Vagina (tissue), 2 donors: ENCODE results near the gene FCAR. TPM values are rescaled to one million over a fixed set of nuclear protein-coding genes. Genes with fewer than 3 reads are reported as not detected.
"Not testable (repeated sequence)": the region's sequence is repeated elsewhere in the genome, so short reads cannot be mapped to it uniquely, and the experiment has no call there.

Experiments used
- DNase-seq, 2 donors: peaks; one replicate each; pipeline ENCODE4 v3.0.0-alpha.2; 2017; ENCODE audit errors: extremely low spot score in 2 of 2
- H3K27ac ChIP-seq: fragments of 200-600 bp; sonication (generic); one replicate; pipeline ENCODE4 v1.5.1; 2019
- H3K27me3 ChIP-seq: fragments of 200-600 bp; sonication (generic); one replicate; pipeline ENCODE4 v1.5.1; 2019
- H3K36me3 ChIP-seq, 2 donors: fragments of 200-600 bp; sonication (generic); one replicate each; pipeline ENCODE4 v1.5.1; 2017 to 2019
- H3K4me1 ChIP-seq: fragments of 200-600 bp; sonication (generic); one replicate; pipeline ENCODE4 v1.5.1; 2019
- H3K4me3 ChIP-seq, 2 donors: fragments of 200-600 bp; sonication (generic); 1 replicate in 1 of 2; 2 replicates in 1 of 2; pipeline ENCODE4 v1.5.1; 2016 to 2019
- H3K9me3 ChIP-seq: fragments of 200-600 bp; sonication (generic); one replicate; pipeline ENCODE4 v1.5.1; 2019
- POLR2A ChIP-seq, 2 donors: fragments of 450-650 bp; IDR thresholded peaks; one replicate each; pipeline ENCODE4 v1.6.1; 2017; ENCODE audit warnings: antibody characterized with exemption in 2 of 2, mild to moderate bottlenecking in 2 of 2, moderate library complexity in 2 of 2
- POLR2AphosphoS5 ChIP-seq, 2 donors: sonication (generic); formaldehyde crosslinking; IDR thresholded peaks; one replicate each; pipeline ENCODE4 v1.9.0; 2017; ENCODE audit warnings: antibody characterized with exemption in 2 of 2, mild to moderate bottlenecking in 2 of 2, low read depth in 1 of 2; ENCODE audit not compliant: insufficient read depth in 1 of 2
- intact Hi-C: fragments of 100-400 bp; cut with DNase I; formaldehyde crosslinking; loops from one replicate; pipeline ENCODE4 v1.15.1; 2023
- total RNA-seq: library from RNA; depleted of rRNA; stranded (reverse); fragments of >200 nt; gene quantifications from one replicate; pipeline ENCODE4 v1.2.3, GENCODE V29; 2016
- TF ChIP-seq, protein P1 (sequence below), 3 experiments: fragments of 450-650 bp in 2 of 3; fragments of 200-600 bp in 1 of 3; sonication (generic) in 1 of 3; IDR thresholded peaks; one replicate each; pipeline ENCODE4 v1.5.1; 2017 to 2019; ENCODE audit warnings: antibody characterized with exemption in 3 of 3, mild to moderate bottlenecking in 2 of 3, moderate library complexity in 2 of 3

FCAR gene
- total RNA-seq, 1 donor from 2014 or later = 2.2 TPM

DNA sequence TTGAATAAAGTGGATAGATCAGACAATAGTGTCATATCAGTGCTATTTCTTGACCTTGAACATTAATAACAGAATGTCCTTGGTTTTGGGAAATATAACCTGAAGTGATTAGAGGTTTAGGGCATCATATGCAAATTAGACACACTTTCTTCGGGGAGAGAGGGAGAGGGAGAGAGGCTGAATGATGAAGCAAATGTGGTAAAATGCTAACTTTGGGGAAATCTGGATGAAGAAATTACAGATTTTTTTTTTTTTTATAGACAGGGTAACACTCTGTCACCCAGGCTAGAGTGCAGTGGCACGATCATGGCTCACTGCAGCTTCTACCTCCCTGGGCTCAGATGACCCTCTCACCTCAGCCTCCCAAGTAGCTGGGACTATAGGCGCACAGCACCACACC, 28.0 kb downstream of the FCAR start:
- H3K27ac ChIP-seq = no peak overlapping the region
- intact Hi-C loops = no loop called here
- no peaks in the 10 kb centered on the region for H3K4me1 ChIP-seq
- H3K4me3 ChIP-seq = no peak overlapping the region
- H3K36me3 ChIP-seq = no peaks in the 10 kb centered on the region
- no peak for DNase-seq
- no peaks in the 10 kb centered on the region for H3K27me3 ChIP-seq
- H3K9me3 ChIP-seq = no peaks in the 10 kb centered on the region
- TF ChIP-seq, protein P1, sequence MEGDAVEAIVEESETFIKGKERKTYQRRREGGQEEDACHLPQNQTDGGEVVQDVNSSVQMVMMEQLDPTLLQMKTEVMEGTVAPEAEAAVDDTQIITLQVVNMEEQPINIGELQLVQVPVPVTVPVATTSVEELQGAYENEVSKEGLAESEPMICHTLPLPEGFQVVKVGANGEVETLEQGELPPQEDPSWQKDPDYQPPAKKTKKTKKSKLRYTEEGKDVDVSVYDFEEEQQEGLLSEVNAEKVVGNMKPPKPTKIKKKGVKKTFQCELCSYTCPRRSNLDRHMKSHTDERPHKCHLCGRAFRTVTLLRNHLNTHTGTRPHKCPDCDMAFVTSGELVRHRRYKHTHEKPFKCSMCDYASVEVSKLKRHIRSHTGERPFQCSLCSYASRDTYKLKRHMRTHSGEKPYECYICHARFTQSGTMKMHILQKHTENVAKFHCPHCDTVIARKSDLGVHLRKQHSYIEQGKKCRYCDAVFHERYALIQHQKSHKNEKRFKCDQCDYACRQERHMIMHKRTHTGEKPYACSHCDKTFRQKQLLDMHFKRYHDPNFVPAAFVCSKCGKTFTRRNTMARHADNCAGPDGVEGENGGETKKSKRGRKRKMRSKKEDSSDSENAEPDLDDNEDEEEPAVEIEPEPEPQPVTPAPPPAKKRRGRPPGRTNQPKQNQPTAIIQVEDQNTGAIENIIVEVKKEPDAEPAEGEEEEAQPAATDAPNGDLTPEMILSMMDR (IDR thresholded peaks at IDR 0.05) = no peak
- TF ChIP-seq POLR2AphosphoS5 (IDR thresholded peaks at IDR 0.05; ENCODE audit: insufficient read depth in 1 of 2, low read depth in 1 of 2) (no peak), POLR2A (IDR thresholded peaks at IDR 0.05) (no peak)

DNA sequence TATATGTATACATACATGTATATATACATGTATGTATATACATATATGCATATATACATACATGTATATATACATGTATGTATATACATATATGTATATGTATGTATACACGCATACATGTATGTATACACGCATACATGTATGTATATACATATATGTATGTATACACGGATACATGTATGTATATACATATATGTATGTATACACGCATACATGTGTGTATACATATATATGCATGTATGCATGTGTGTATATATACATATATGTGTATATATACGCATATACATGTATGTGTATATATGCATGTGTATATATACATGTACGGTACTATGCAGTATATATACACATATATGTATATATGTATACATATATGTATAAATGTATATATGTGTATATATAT, 29.3 kb downstream of the FCAR start:
- Histone ChIP-seq H3K27ac (no peak overlapping the region), H3K9me3 (no peaks in the 10 kb centered on the region), H3K27me3 (no peaks in the 10 kb centered on the region), H3K4me1 (no peaks in the 10 kb centered on the region), H3K36me3 (no peaks in the 10 kb centered on the region), H3K4me3 (no peak overlapping the region)
- TF ChIP-seq POLR2A (IDR thresholded peaks at IDR 0.05) = no peak
- TF ChIP-seq, protein P1 (IDR thresholded peaks at IDR 0.05) = no peak
- TF ChIP-seq POLR2AphosphoS5 (IDR thresholded peaks at IDR 0.05; ENCODE audit: insufficient read depth in 1 of 2, low read depth in 1 of 2) = no peak
- DNase-seq = no peak
- intact Hi-C loops = no loop called here

DNA sequence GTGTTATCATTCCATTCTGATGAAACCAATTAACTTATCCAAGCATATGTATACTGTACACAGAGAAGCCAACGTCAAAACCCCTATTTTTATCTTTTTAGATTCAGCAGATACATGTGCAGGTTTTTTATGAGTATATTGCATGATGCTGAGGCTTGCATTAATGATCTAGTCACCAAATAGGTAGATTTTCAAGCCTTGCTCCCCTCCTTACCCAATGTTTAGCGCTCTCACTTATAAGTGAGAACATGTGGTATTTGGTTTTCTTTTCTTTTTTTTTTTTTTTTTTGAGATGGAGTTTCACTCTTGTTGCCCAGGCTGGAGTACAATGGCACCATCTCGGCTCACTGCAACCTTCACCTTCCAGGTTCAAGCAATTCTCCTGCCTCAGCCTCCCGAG, 30.2 kb downstream of the FCAR start:
- DNase-seq, H3K27me3 ChIP-seq, H3K9me3 ChIP-seq, H3K27ac ChIP-seq, H3K4me3 ChIP-seq, H3K36me3 ChIP-seq, H3K4me1 ChIP-seq, intact Hi-C loops: not testable (repeated sequence)

DNA sequence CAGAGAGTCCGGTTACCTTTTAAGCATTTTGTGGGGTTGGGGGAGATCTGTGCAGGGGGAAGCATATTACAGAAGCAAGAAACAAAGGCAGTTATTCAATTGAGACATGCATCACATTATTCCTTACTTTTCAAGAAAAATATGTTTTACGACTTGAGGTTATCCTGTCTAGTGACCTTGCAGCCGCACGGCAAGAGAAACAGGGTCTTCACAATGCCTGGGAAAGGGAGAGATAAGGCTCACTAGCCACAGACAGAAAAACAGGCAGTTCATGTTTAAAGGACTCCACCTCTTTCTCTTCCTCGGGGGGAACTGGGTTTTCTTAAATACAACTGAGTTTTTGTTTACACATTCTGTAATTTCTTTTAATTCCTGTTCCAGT, 31.4 kb downstream of the FCAR start:
- no peaks in the 10 kb centered on the region for H3K4me1 ChIP-seq
- H3K27me3 ChIP-seq = no peaks in the 10 kb centered on the region
- no peak for TF ChIP-seq POLR2AphosphoS5 (IDR thresholded peaks at IDR 0.05; ENCODE audit: insufficient read depth in 1 of 2, low read depth in 1 of 2)
- TF ChIP-seq, protein P1 (IDR thresholded peaks at IDR 0.05) = no peak
- TF ChIP-seq POLR2A (IDR thresholded peaks at IDR 0.05) = no peak
- H3K4me3 ChIP-seq = no peak overlapping the region
- no peak overlapping the region for H3K27ac ChIP-seq
- intact Hi-C loops = no loop called here
- no peaks in the 10 kb centered on the region for H3K36me3 ChIP-seq
- no peaks in the 10 kb centered on the region for H3K9me3 ChIP-seq
- no peak for DNase-seq

DNA sequence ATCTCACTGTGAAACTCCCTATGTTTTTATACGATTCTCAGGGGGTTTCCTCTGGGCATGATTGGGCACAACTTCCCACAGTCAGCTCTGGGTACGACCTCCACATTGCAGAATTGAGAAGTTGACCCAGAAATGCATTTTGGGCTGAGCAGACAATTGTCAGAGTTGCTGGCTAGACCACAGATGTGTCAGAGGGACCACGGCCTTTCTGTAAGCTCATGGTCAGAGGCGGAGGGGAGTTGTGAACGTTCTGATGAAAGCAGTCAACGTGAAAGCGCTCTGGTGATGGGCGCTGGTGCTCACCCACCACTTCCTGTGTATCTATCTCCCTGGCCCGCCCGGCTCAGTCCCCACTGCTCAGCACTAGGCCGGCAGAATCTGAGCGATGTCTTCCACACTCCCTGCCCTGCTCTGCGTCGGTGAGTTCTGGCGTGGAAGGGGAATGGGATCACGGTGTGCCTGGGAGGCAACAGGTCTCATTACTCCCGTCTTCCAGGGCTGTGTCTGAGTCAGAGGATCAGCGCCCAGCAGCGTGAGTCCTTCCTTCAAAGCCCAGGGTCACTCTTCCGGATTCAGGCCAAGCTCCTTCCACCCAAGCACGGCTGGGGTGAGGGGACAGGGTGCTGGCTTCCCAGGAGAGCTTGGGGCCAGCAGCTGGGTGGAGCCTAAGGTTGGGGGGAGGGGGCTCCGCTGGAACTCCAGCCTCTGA, 31.9 kb downstream of the FCAR start, which contains the start of gene NCR1:
Gene NCR1 (plus strand): TSS at position 346 of the 709 bp plus-strand sequence. CDS start 40 bp downstream, at position 386.
- H3K27ac ChIP-seq = no peak within 1 kb of the TSS
- H3K36me3 ChIP-seq = no peaks in the 10 kb centered on the region
- no peaks in the 10 kb centered on the region for H3K27me3 ChIP-seq
- no peaks in the 10 kb centered on the region for H3K4me1 ChIP-seq
- intact Hi-C loops = no loop called here
- DNase-seq = no peak
- H3K4me3 ChIP-seq = no peak within 1 kb of the TSS
- TF ChIP-seq POLR2A (IDR thresholded peaks at IDR 0.05) = no peak
- TF ChIP-seq, protein P1 (IDR thresholded peaks at IDR 0.05) = no peak
- TF ChIP-seq POLR2AphosphoS5 (IDR thresholded peaks at IDR 0.05; ENCODE audit: insufficient read depth in 1 of 2, low read depth in 1 of 2) = no peak
- H3K9me3 ChIP-seq = no peaks in the 10 kb centered on the region
